Fibroblast of pulmonary artery (primary cell): ENCODE data around the gene WFDC2.

Experiments used
- DNase-seq: peaks from one replicate; pipeline ENCODE4 v3.0.0-alpha.2; 2010; ENCODE audit warnings: low read depth
- H3K4me3 ChIP-seq: replicated peaks from 2 replicates; pipeline ENCODE4 v1.5.1; 2011; ENCODE audit warnings: low read depth, mild to moderate bottlenecking, control low read depth, low read length, moderate library complexity
- CTCF ChIP-seq: IDR thresholded peaks from 2 replicates; pipeline ENCODE4 v1.5.1; 2011; ENCODE audit warnings: mild to moderate bottlenecking, control low read depth, low read length, inconsistent platforms; ENCODE audit errors: missing control alignments

WFDC2 gene

GRCh38 chr20:45497971-45498494 is 28.5 kb downstream of the WFDC2 start:
- H3K4me3 ChIP-seq, result no peak overlapping the region
- TF ChIP-seq CTCF, result no peak

GRCh38 chr20:45500022-45500421 is 30.5 kb downstream of the WFDC2 start:
- no peak overlapping the region for H3K4me3 ChIP-seq
- DNase-seq, result no peak
- no peak for TF ChIP-seq CTCF

More at GRCh38 chr20:45497971-45498494, 28.5 kb downstream of the WFDC2 start:
- no peak for DNase-seq

- no peak for TF ChIP-seq CTCF
- DNase-seq, result no peak
- no peak overlapping the region for H3K4me3 ChIP-seq
These were observed 32.0 kb downstream of the WFDC2 start for GRCh38 chr20:45501600-45501999.

- DNase-seq, result no peak
- no peak overlapping the region for H3K4me3 ChIP-seq
- no peak for TF ChIP-seq CTCF
These were observed 33.0 kb downstream of the WFDC2 start for GRCh38 chr20:45502561-45502960.

GRCh38 chr20:45503403-45503802 is 33.9 kb downstream of the WFDC2 start:
- TF ChIP-seq CTCF, result no peak
- DNase-seq, result no peak
- no peak overlapping the region for H3K4me3 ChIP-seq

- DNase-seq, result no peak
- TF ChIP-seq CTCF, result no peak
- H3K4me3 ChIP-seq, result no peak overlapping the region
These were observed 36.8 kb downstream of the WFDC2 start for GRCh38 chr20:45506398-45506797.
